Measurements from ENCODE around the gene NXPH2. TPM values are rescaled to one million over a fixed set of nuclear protein-coding genes. Genes with fewer than 3 reads are reported as not detected.
"Not testable (repeated sequence)": the region's sequence is repeated elsewhere in the genome, so short reads cannot be mapped to it uniquely, and the experiment has no call there.

Gene NXPH2
- total RNA-seq, 1 donor from 2014 or later = not detected

- no peak for DNase-seq (ENCODE audit: low spot score)
- intact Hi-C loops (cut with DNase I) = no loop called here
Measured at GRCh38 chr2:138658187-138658894, 121.8 kb downstream of the NXPH2 start.

DNA sequence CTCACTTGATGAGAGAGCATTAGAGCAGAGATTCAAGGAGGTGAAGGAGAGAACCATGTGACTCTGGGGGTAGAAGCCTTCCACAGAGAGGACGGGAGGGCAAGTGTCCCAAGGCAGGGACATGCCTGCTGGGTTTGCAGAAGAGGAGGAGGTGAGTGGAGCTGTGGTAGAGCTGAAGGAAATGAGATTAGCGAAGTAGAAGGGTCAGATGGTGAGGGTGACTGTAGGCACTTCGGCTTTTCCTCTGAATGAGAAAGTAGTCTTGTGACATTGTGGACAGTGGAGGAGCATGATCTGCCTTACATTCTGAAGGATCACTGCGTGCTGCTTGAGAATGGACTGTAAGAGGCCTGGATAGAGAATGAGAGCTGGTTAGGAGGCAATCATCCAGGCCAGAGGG, 126.0 kb downstream of the NXPH2 start:
- intact Hi-C loops (cut with DNase I) = no loop called here
- no peak for DNase-seq (ENCODE audit: low spot score)

DNA sequence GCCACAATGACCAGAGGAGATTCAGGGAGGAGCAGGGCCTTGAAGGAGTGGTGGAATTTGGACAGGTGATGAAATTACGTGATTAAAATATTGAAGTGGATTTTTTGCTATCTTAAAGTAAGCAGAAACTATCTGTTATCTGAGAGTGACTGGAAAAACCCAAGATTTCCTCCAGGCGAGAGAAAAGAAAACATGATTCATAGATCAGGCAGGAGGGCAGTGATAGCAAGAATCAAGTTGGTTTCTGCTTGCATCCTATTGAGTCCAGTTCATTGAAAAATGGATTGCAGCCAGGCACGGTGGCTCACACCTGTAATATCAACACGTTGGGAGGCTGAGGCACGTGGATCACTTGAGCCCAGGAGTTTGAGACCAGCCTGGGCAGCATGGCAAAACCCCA, 127.8 kb downstream of the NXPH2 start:
- intact Hi-C loops (cut with DNase I) = no loop called here
- DNase-seq (ENCODE audit: low spot score) = no peak

DNA sequence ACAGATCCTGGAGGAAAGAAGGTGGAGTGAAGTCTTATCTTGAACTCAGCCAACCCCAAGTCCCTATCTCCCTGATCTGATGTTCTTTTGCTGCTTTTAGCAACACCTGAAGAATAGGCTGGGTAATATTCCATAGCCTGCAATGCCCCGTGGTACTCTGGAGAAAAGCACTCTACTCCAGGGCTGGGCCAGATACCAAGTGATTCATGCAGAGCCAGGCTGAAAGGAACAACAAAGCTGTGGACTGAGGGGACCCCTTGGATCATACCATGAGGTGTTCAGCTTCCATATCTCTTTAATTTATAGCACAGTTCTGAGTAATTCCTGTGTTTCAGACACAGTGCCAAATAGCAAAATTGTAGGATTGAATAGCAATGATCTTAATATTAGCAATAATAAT, 130.6 kb downstream of the NXPH2 start:
- intact Hi-C loops (cut with DNase I) = no loop called here
- DNase-seq (ENCODE audit: low spot score) = no peak

DNA sequence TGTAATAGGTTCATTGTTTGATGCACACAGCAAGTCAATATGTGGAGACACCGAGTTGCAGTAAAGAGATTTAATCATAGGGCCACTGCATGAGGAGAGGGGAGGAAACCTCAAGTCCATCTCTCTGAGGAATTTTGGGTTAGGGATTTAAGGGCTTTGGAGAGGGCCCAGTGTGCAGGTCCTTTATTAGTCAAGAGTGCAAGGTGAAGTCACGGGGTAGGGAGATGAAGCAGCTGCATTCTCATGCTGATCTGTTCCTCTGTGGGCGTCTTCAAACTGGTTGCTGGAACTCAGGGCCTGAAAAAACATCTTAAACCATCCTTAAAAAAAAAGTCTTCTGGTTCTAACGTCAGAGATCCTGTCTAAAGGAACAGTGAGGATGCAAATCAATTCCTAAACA, 131.6 kb downstream of the NXPH2 start:
- intact Hi-C loops (cut with DNase I) = no loop called here

DNA sequence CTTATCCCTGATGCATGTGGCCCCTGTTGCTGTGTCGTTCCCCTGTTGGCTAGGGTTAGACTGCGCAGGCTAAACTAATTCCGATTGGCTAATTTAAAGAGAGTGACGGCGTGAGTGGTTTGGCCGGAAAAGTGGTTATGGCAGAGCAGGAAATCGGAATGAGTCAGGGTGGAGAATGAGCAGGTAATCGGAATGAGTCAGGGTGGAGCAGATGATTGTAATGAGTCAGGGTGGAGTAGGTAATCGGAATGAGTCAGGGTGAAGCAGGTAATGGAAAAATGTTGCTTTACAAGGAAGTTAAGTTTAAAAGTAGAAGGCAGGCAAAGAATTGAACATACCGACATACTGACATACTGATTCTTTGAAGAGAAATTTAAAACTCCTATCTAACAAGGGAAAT, 135.4 kb downstream of the NXPH2 start:
- DNase-seq (ENCODE audit: low spot score); intact Hi-C loops (cut with DNase I): not testable (repeated sequence)

More for the DNA sequence above, 131.6 kb downstream of the NXPH2 start:
- DNase-seq (ENCODE audit: low spot score) = no peak

GRCh38 chr2:138640921-138641676, 139.1 kb downstream of the NXPH2 start:
- intact Hi-C loops (cut with DNase I) = no loop called here

GRCh38 chr2:138637686-138638085, 142.5 kb downstream of the NXPH2 start:
- intact Hi-C loops (cut with DNase I) = no loop called here
- no peak for DNase-seq (ENCODE audit: low spot score)

More at GRCh38 chr2:138640921-138641676, 139.1 kb downstream of the NXPH2 start:
- no peak for DNase-seq (ENCODE audit: low spot score)

DNA sequence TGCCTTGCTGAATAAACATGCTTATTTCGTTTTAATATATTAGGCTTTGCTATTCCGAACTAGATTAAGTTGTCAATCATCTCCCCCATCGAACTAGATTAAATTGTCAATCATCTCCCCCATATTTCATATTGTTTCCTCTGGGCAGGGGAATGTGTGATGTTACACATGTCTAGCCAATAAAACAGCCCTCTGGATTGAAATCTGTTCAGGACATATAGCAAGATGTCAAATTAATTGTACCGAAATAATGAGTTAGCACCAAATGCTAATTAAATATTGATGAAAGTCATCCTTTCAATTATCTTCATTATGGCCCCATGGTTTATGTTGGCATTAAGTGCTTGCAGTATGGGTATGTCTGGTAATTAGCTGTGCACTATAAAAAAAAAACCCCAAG, 143.1 kb downstream of the NXPH2 start:
- intact Hi-C loops (cut with DNase I) = no loop called here
- no peak for DNase-seq (ENCODE audit: low spot score)

DNA sequence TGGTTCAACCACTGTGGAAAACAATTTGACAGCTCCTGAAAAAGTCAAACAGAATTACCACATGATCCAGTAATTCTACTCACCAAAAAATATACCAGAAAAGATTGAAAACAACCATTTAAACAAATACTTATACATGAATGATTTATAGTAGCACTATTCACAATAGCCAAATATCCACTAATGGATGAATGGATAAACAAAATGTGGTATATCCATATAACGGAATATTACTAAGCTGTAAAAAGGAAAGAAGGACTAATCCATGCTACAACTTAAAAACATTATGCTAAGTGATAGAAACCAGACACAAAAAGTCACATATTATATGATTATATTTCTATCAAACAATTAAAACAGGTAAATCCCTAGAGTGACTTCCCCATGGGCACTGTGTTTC, 147.1 kb downstream of the NXPH2 start:
- intact Hi-C loops (cut with DNase I) = no loop called here
- DNase-seq (ENCODE audit: low spot score) = no peak

DNA sequence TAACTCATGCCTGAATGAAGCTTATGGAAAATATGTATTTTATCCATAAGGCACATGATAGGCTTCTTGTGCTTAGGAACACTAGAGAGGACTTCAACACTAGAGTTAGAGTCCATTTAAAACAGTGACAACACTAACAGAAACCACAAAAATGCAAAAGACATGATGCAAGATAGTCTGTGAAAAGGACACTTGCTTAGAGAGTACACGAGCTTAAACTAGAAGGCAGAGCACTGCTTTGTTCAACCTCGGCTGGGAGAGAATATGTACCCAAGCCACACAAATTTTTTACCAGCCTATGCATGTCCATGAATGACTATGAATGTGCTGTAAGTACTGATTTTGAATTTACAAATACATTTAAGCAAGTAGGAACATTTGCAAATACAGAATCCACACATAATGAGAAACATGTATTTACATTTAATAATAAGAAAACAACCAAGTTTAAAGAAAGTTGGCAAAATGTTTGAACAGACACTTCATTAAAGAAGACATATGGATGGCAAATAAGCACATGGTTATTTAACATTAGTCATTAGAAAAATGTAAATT, 148.0 kb downstream of the NXPH2 start:
- no peak for DNase-seq (ENCODE audit: low spot score)

DNA sequence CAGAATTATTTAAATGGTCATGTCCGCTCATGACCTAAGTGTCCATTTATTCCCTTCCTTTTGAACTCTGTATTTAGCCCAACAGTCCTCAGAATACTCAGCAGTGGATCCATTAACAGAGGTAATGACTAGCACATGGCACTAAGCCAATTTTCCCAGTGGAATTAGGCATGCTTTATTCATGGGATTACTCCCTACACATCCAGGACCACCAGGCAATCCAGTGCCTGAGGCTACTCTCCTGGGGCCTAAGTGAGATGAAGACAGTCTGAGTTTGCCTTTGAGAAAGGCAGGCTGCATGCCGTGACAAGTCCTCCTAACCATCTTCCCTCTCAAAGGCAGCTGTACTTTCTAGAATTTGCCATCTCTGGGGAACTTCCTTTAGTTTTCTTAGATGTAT, 150.0 kb downstream of the NXPH2 start:
- intact Hi-C loops (cut with DNase I) = no loop called here
- DNase-seq (ENCODE audit: low spot score) = no peak

More for the DNA sequence above, 148.0 kb downstream of the NXPH2 start:
- intact Hi-C loops (cut with DNase I) = no loop called here

DNA sequence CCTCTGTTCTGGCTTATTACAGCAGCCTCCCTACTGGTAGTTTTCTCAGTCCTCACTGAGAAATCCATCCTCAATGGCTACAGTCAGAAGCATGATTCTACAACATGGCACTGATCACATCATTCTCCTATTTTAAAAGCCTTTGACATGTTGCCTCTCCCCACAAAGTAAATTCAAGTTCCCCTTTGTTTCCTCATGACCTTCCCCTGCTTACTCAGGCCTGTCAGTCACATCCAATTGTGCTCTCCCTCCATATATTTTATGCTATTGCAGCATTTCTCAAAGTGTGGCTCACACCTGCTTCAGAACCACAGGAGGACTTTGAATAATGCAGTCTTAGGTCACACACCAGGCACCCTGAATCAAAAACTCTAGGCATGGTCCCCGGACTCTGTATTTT, 154.0 kb downstream of the NXPH2 start:
- intact Hi-C loops (cut with DNase I) = no loop called here
- no peak for DNase-seq (ENCODE audit: low spot score)

DNA sequence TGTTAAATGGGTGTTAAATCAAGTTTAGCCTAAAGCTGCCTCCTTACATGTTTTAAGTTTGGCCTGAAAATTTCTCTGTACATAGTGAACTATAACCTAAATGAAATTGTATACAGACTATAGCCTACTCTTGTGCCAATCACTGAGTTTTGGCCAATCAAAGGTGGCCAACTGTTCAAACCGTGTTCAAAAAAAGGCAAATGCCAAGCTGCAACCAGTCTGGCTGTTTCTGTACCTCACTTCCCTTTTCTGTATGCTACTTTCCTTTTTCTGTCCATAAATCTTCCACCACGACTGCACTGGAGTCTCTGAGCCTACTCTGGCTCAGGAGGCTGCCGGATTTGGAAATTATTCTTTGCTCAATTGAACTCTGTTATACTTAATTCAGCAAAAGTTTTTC, 157.6 kb downstream of the NXPH2 start:
- DNase-seq (ENCODE audit: low spot score) = no peak
- intact Hi-C loops (cut with DNase I) = no loop called here

DNA sequence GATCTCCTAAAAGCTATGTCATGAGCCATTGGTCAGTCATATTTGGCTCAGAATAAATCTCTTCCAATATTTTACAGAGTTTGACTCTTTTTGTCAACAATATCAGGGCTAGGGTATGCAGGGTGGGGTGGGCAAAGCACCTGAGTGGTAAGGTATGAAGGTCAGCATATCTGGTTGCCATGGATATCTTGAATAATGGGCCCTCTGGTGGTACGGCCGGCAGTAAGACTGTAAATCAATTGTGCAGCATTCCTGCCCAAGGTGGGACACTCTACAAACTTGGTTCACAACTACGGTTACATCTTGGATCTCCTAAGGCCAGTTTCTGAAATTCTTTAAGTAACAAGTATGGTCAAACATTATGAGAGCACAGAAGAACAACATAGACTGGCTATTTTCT, 159.1 kb downstream of the NXPH2 start:
- DNase-seq (ENCODE audit: low spot score) = no peak
- intact Hi-C loops (cut with DNase I) = no loop called here

GRCh38 chr2:138620431-138620830, 159.8 kb downstream of the NXPH2 start:
- intact Hi-C loops (cut with DNase I) = no loop called here
- DNase-seq (ENCODE audit: low spot score) = no peak

Measured in cardiac septum (tissue), 1 donor.